ENCODE measurements around the gene NOX4. TPM values are rescaled to one million over a fixed set of nuclear protein-coding genes. Genes with fewer than 3 reads are reported as not detected.

The NOX4 gene
- total and polyA plus RNA-seq, 2 donors (not counting 1 experiment from before 2014, with no cell fraction given) = not detected

- H3K79me2 ChIP-seq (ENCODE audit: control insufficient read depth, insufficient read depth, low read length) = no peaks in the 10 kb centered on the region
- no peak overlapping the region for H3K27ac Mint-ChIP-seq
- no peak overlapping the region for H3K4me3 ChIP-seq (ENCODE audit: control extremely low read depth in 1 of 5, extremely low read depth in 1 of 5, insufficient read depth in 1 of 5, low read depth in 2 of 5, low read length in 4 of 5)
- ATAC-seq (ENCODE audit: low read depth) (no peak), DNase-seq (no peak)
- no CpG with 5 or more reads among the region's 2 CpGs for WGBS (ENCODE audit: insufficient coverage)
- no peaks in the 10 kb centered on the region for H3K27me3 ChIP-seq (replicated peaks in 1 of 4; ENCODE audit: control extremely low read depth in 1 of 4, control insufficient read depth in 3 of 4, insufficient read depth in 4 of 4, low read length in 3 of 4)
- H2AFZ ChIP-seq (ENCODE audit: insufficient read depth, low read depth, low read length, poor library complexity, severe bottlenecking) = no peak overlapping the region
- no peaks in the 10 kb centered on the region for H3K4me1 Mint-ChIP-seq
- POLR2A ChIA-PET = no interaction called here
- no peak overlapping the region for H3K9ac ChIP-seq (ENCODE audit: low read length)
- no peaks in the 10 kb centered on the region for H3K27me3 Mint-ChIP-seq
- CTCF ChIA-PET = no interaction called here
- H3K27ac ChIP-seq (ENCODE audit: low read length in 2 of 2) = no peak overlapping the region
- no peaks in the 10 kb centered on the region for H3K4me1 ChIP-seq (ENCODE audit: control insufficient read depth in 2 of 2, insufficient read depth in 2 of 2, low read length in 2 of 2)
- no peaks in the 10 kb centered on the region for H3K9me3 ChIP-seq (ENCODE audit: control extremely low read depth in 1 of 3, control insufficient read depth in 2 of 3, insufficient read depth in 1 of 3, low read length in 2 of 3)
- TF ChIP-seq CTCF (IDR thresholded peaks at IDR 0.05) = no peak
- no peak for TF ChIP-seq EZH2 (IDR thresholded peaks at IDR 0.05; ENCODE audit: borderline replicate concordance, insufficient read depth, low read depth, low read length, poor library complexity, severe bottlenecking)
- H3K9me3 Mint-ChIP-seq (ENCODE audit: insufficient read depth) = peaks cover 12% of the 10 kb centered on the region
- intact Hi-C loops (cut with micrococcal nuclease) = no loop called here
- H4K20me1 ChIP-seq (ENCODE audit: control insufficient read depth, insufficient read depth, low read length, poor library complexity, severe bottlenecking) = no peaks in the 10 kb centered on the region
- no peak overlapping the region for H3K4me3 Mint-ChIP-seq
- H3K4me2 ChIP-seq (replicated peaks; ENCODE audit: low read depth, low read length, poor library complexity, severe bottlenecking) = no peak overlapping the region
- no peaks in the 10 kb centered on the region for H3K36me3 ChIP-seq (replicated peaks in 1 of 2; ENCODE audit: control extremely low read depth in 1 of 2, control insufficient read depth in 1 of 2, extremely low read depth in 1 of 2, insufficient read depth in 2 of 2, low read length in 1 of 2)
Observed at GRCh38 chr11:89516496-89516895, 25.3 kb upstream of the NOX4 start.

GRCh38 chr11:89508544-89508943 is 17.4 kb upstream of the NOX4 start:
- Histone ChIP-seq H3K4me3 (ENCODE audit: control extremely low read depth in 1 of 5, extremely low read depth in 1 of 5, insufficient read depth in 1 of 5, low read depth in 2 of 5, low read length in 4 of 5) (no peak overlapping the region), H3K4me1 (ENCODE audit: control insufficient read depth in 2 of 2, insufficient read depth in 2 of 2, low read length in 2 of 2) (no peaks in the 10 kb centered on the region), H3K27me3 (replicated peaks in 1 of 4; ENCODE audit: control extremely low read depth in 1 of 4, control insufficient read depth in 3 of 4, insufficient read depth in 4 of 4, low read length in 3 of 4) (no peaks in the 10 kb centered on the region), H3K36me3 (replicated peaks in 1 of 2; ENCODE audit: control extremely low read depth in 1 of 2, control insufficient read depth in 1 of 2, extremely low read depth in 1 of 2, insufficient read depth in 2 of 2, low read length in 1 of 2) (no peaks in the 10 kb centered on the region), H3K9me3 (ENCODE audit: control extremely low read depth in 1 of 3, control insufficient read depth in 2 of 3, insufficient read depth in 1 of 3, low read length in 2 of 3) (no peaks in the 10 kb centered on the region), H3K27ac (ENCODE audit: low read length in 2 of 2) (no peak overlapping the region), H3K79me2 (ENCODE audit: control insufficient read depth, insufficient read depth, low read length) (no peaks in the 10 kb centered on the region), H3K9ac (ENCODE audit: low read length) (no peak overlapping the region), H3K4me2 (replicated peaks; ENCODE audit: low read depth, low read length, poor library complexity, severe bottlenecking) (no peak overlapping the region), H2AFZ (ENCODE audit: insufficient read depth, low read depth, low read length, poor library complexity, severe bottlenecking) (no peak overlapping the region), H4K20me1 (ENCODE audit: control insufficient read depth, insufficient read depth, low read length, poor library complexity, severe bottlenecking) (no peaks in the 10 kb centered on the region)
- DNase-seq (no peak), ATAC-seq (ENCODE audit: low read depth) (no peak)
- TF ChIP-seq EZH2 (IDR thresholded peaks at IDR 0.05; ENCODE audit: borderline replicate concordance, insufficient read depth, low read depth, low read length, poor library complexity, severe bottlenecking) = no peak
- TF ChIP-seq CTCF (IDR thresholded peaks at IDR 0.05) = no peak
- Mint-ChIP-seq H3K4me3 (no peak overlapping the region), H3K4me1 (no peaks in the 10 kb centered on the region), H3K27me3 (no peaks in the 10 kb centered on the region), H3K27ac (no peak overlapping the region), H3K9me3 (ENCODE audit: insufficient read depth) (peaks cover 5% of the 10 kb centered on the region)
- ChIA-PET CTCF (no interaction called here), POLR2A (no interaction called here)
- WGBS (ENCODE audit: insufficient coverage) = 98% methylated on average over 5 of the region's 5 CpGs
- intact Hi-C loops (cut with micrococcal nuclease) = no loop called here
